GM23338 (cell line): ENCODE data around the gene S1PR3. TPM values are rescaled to one million over a fixed set of nuclear protein-coding genes. Genes with fewer than 3 reads are reported as not detected.

Source experiments
- ATAC-seq: fragments of 200-7000 bp; cut with Tn5 transposase; 3 replicates; pipeline ENCODE4 v1.9.1; 2020
- DNase-seq: peaks from one replicate; pipeline ENCODE4 v3.0.0-alpha.2; 2015; ENCODE audit warnings: low spot score
- H2AFZ ChIP-seq: fragments of 200-600 bp; sonication (generic); 2 replicates; pipeline ENCODE4 v1.8.0; 2016; ENCODE audit warnings: antibody characterized with exemption, mild to moderate bottlenecking, moderate library complexity
- H3F3A ChIP-seq: fragments of 200-600 bp; sonication (generic); replicated peaks from 2 replicates; pipeline ENCODE4 v1.8.0; 2017; ENCODE audit warnings: antibody characterized with exemption, mixed run types, low read depth
- H3K27ac ChIP-seq: fragments of 200-600 bp; sonication (generic); 2 replicates; pipeline ENCODE4 v1.6.1; 2016; ENCODE audit warnings: low read depth
- H3K27me3 ChIP-seq: fragments of 200-600 bp; sonication (generic); 2 replicates; pipeline ENCODE4 v1.8.0; 2016; ENCODE audit warnings: mild to moderate bottlenecking, mixed run types, moderate library complexity; ENCODE audit not compliant: insufficient read depth
- H3K36me3 ChIP-seq: fragments of 200-600 bp; sonication (generic); 2 replicates; pipeline ENCODE4 v1.8.0; 2016; ENCODE audit warnings: mild to moderate bottlenecking; ENCODE audit not compliant: insufficient read depth
- H3K4me1 ChIP-seq: fragments of 200-600 bp; sonication (generic); 2 replicates; pipeline ENCODE4 v1.8.0; 2016; ENCODE audit warnings: mild to moderate bottlenecking, moderate library complexity; ENCODE audit not compliant: insufficient read depth
- H3K4me2 ChIP-seq: fragments of 200-600 bp; sonication (generic); 2 replicates; pipeline ENCODE4 v1.7.1; 2017; ENCODE audit warnings: mixed run types
- H3K4me3 ChIP-seq: fragments of 200-600 bp; sonication (generic); 2 replicates; pipeline ENCODE4 v1.6.1; 2016; ENCODE audit warnings: mixed run types
- H3K79me2 ChIP-seq: fragments of 200-600 bp; sonication (generic); replicated peaks from 2 replicates; pipeline ENCODE4 v1.8.0; 2017; ENCODE audit warnings: mild to moderate bottlenecking; ENCODE audit not compliant: insufficient read depth
- H3K9me2 ChIP-seq: fragments of 200-600 bp; sonication (generic); 2 replicates; pipeline ENCODE4 v1.8.0; 2017; ENCODE audit not compliant: insufficient read depth
- H4K20me1 ChIP-seq: fragments of 200-600 bp; sonication (generic); replicated peaks from 2 replicates; pipeline ENCODE4 v1.8.0; 2017; ENCODE audit warnings: mild to moderate bottlenecking; ENCODE audit not compliant: insufficient read depth
- H3K27ac Mint-ChIP-seq: 2 replicates; pipeline ENCODE4 v1.8.0; 2020; ENCODE audit warnings: inconsistent platforms, mild to moderate bottlenecking, moderate library complexity, mixed read lengths
- H3K27me3 Mint-ChIP-seq: 3 replicates; pipeline ENCODE4 v1.8.0; 2022; ENCODE audit warnings: low read depth, mild to moderate bottlenecking, moderate library complexity, mixed read lengths, inconsistent platforms; ENCODE audit not compliant: insufficient read depth, poor library complexity
- H3K36me3 Mint-ChIP-seq: 3 replicates; pipeline ENCODE4 v1.8.0; 2021; ENCODE audit warnings: low read depth, mild to moderate bottlenecking, inconsistent platforms, moderate library complexity, mixed read lengths
- H3K4me1 Mint-ChIP-seq: 3 replicates; pipeline ENCODE4 v1.8.0; 2020; ENCODE audit warnings: mild to moderate bottlenecking, inconsistent platforms, mixed read lengths
- H3K4me3 Mint-ChIP-seq: 3 replicates; pipeline ENCODE4 v1.8.0; 2021; ENCODE audit warnings: moderate library complexity, mild to moderate bottlenecking, inconsistent platforms, mixed read lengths
- H3K9me3 Mint-ChIP-seq: 3 replicates; pipeline ENCODE4 v1.8.0; 2020; ENCODE audit warnings: moderate library complexity, mild to moderate bottlenecking, inconsistent platforms, mixed read lengths
- CREB1 ChIP-seq: fragments of 250-450 bp; sonication (Bioruptor Pico); IDR thresholded peaks from 2 replicates; pipeline ENCODE4 v1.5.0; 2020; ENCODE audit warnings: low read depth, mild to moderate bottlenecking, moderate library complexity
- CTCF ChIP-seq, 2 experiments: fragments of 200-600 bp in 1 of 2; sonication (generic) in 1 of 2; conservative IDR thresholded peaks; 2 replicates each; pipeline versions ENCODE4 v1.5.1 to v1.6.1; 2016 to 2017; ENCODE audit warnings: antibody characterized with exemption in 2 of 2, low read depth in 2 of 2, mild to moderate bottlenecking in 2 of 2, moderate library complexity in 1 of 2
- ETS1 ChIP-seq: IDR thresholded peaks from 2 replicates; pipeline ENCODE4 v1.6.1; 2016; ENCODE audit warnings: antibody characterized with exemption
- EZH2 ChIP-seq: fragments of 200-600 bp; sonication (generic); IDR thresholded peaks from one replicate; pipeline ENCODE4 v1.8.0; 2017; ENCODE audit warnings: antibody characterized with exemption, mild to moderate bottlenecking, low read depth; ENCODE audit not compliant: unreplicated experiment
- EZH2phosphoT487 ChIP-seq: fragments of 200-600 bp; sonication (generic); IDR thresholded peaks from one replicate; pipeline ENCODE4 v1.8.1; 2018; ENCODE audit warnings: antibody characterized with exemption; ENCODE audit not compliant: unreplicated experiment
- JUNB ChIP-seq: IDR thresholded peaks from one replicate; pipeline ENCODE4 v1.6.1; 2016; ENCODE audit warnings: antibody characterized with exemption; ENCODE audit not compliant: unreplicated experiment
- NANOG ChIP-seq: IDR thresholded peaks from 2 replicates; pipeline ENCODE4 v1.6.1; 2016; ENCODE audit warnings: antibody characterized with exemption, borderline replicate concordance
- POLR2AphosphoS5 ChIP-seq: IDR thresholded peaks from 2 replicates; pipeline ENCODE4 v1.6.1; 2016; ENCODE audit warnings: antibody characterized with exemption, low read depth
- REST ChIP-seq: IDR thresholded peaks from one replicate; pipeline ENCODE4 v1.6.1; 2018; ENCODE audit warnings: antibody characterized with exemption; ENCODE audit not compliant: unreplicated experiment
- STAT1 ChIP-seq: IDR thresholded peaks from one replicate; pipeline ENCODE4 v1.6.1; 2016; ENCODE audit warnings: antibody characterized with exemption; ENCODE audit not compliant: unreplicated experiment
- ZNF114 ChIP-seq: fragments of 250-450 bp; sonication (Bioruptor Pico); IDR thresholded peaks from 2 replicates; pipeline ENCODE4 v1.5.0; 2020; ENCODE audit warnings: mild to moderate bottlenecking, moderate library complexity
- ZNF331 ChIP-seq: fragments of 250-450 bp; sonication (Bioruptor Pico); IDR thresholded peaks from 2 replicates; pipeline ENCODE4 v1.5.0; 2020; ENCODE audit warnings: low read depth, mild to moderate bottlenecking, moderate library complexity
- ZNF462 ChIP-seq: fragments of 250-450 bp; sonication (Bioruptor Pico); IDR thresholded peaks from 2 replicates; pipeline ENCODE4 v1.5.0; 2020; ENCODE audit warnings: mild to moderate bottlenecking, moderate library complexity
- polyA plus RNA-seq: library from polyadenylated mRNA; unstranded; fragments of >200 nt; fragmentation: Nextera tagmentation; extraction: Ambion mirVana; gene quantifications from 2 replicates; pipeline ENCODE4 v1.2.1, GENCODE V29; 2016
- total RNA-seq: library from RNA; depleted of rRNA; stranded (reverse); fragments of >200 nt; shearing (Covaris generic); gene quantifications from 2 replicates; pipeline ENCODE4 v1.2.3, GENCODE V29; 2014

The S1PR3 gene
- total and polyA plus RNA-seq, 2 experiments from 2014 or later = 2.1 to 7.6 TPM

GRCh38 chr9:89036383-89036782 lies 45.1 kb downstream of the S1PR3 start:
- no peaks in the 10 kb centered on the region for H3K4me1 ChIP-seq
- no peak overlapping the region for H3K4me3 Mint-ChIP-seq
- no peak overlapping the region for H3K27ac Mint-ChIP-seq
- H3K79me2 ChIP-seq = no peaks in the 10 kb centered on the region
- H3K4me1 Mint-ChIP-seq = no peaks in the 10 kb centered on the region
- TF ChIP-seq ZNF331 (CRISPR knock-in tag) = no peak
- no peak for TF ChIP-seq JUNB
- no peak for TF ChIP-seq REST
- TF ChIP-seq ZNF462 (CRISPR knock-in tag) = no peak
- TF ChIP-seq CREB1 (CRISPR knock-in tag) = no peak
- TF ChIP-seq STAT1 = no peak
- TF ChIP-seq CTCF (conservative IDR thresholded peaks at IDR 0.05; ENCODE audit: low read depth in 2 of 2) = no peak
- TF ChIP-seq EZH2phosphoT487 = no peak
- TF ChIP-seq POLR2AphosphoS5 = no peak
- TF ChIP-seq EZH2 = no peak
- TF ChIP-seq NANOG = no peak
- TF ChIP-seq ZNF114 (CRISPR knock-in tag) = no peak
- TF ChIP-seq ETS1 = no peak
- ATAC-seq (no peak), DNase-seq (no peak)
- peaks cover 9% of the 10 kb centered on the region; the same call in 1 of the 2 replicates for H3K9me2 ChIP-seq
- H3K36me3 ChIP-seq = no peaks in the 10 kb centered on the region
- H3K4me3 ChIP-seq = no peak overlapping the region
- H3K27ac ChIP-seq = no peak overlapping the region
- peaks cover under 1% of the 10 kb centered on the region; the same call in 1 of the 3 replicates for H3K36me3 Mint-ChIP-seq
- no peaks in the 10 kb centered on the region for H3K27me3 ChIP-seq
- H4K20me1 ChIP-seq = no peaks in the 10 kb centered on the region
- H3F3A ChIP-seq = no peaks in the 10 kb centered on the region
- no peak overlapping the region for H2AFZ ChIP-seq
- peaks cover 2% of the 10 kb centered on the region for H3K27me3 Mint-ChIP-seq
- H3K4me2 ChIP-seq = no peak overlapping the region
- no peaks in the 10 kb centered on the region for H3K9me3 Mint-ChIP-seq
